Limb (tissue), 2 donors: Measurements from ENCODE around the gene AQP9.
A peak's percentile ranks its signal among the peaks of the same experiment; 100 is the strongest.
"Not testable (repeated sequence)": the region's sequence is repeated elsewhere in the genome, so short reads cannot be mapped to it uniquely, and the experiment has no call there.

Experiments used
- DNase-seq, 2 donors: peaks; one replicate each; pipeline ENCODE4 v3.0.0-alpha.2; 2016; ENCODE audit errors: extremely low spot score in 2 of 2

AQP9 gene

DNA sequence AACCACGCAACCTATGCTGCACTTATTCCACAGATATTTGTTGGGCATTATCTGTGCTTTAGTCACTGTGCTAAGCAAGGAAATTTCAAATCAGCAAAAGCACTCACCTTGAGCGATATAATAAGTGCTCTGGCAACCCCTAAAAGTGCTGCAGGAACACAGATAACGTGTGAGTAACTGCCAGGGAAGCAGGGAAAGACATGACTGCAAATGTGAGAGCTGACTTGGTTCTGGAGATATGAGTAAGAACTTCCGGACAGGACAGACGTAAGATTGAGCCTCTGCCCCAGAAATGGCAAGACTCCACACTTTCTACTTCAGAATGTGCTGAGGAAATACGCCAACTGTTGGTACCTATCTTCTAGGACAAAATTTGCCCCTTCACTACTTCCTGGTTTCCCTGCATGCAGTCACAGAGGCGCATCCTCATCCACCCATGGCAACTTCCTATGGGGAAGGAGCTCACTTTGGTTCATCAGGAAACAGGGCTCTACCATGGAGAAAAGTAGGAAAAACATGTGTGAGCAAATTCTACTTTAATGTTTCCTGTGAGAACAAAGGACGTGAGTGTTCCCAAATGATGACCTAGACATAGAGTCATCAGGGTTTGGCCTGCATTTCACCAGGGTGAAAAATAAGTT lies 41.7 kb downstream of the AQP9 start:
- no peak for DNase-seq

GRCh38 chr15:58182460-58183163 lies 44.4 kb downstream of the AQP9 start:
- peak; percentile 45 to 70 for DNase-seq

- no peak for DNase-seq
These were observed 47.3 kb downstream of the AQP9 start for GRCh38 chr15:58185439-58185838.

- no peak for DNase-seq
These were observed 51.1 kb downstream of the AQP9 start for GRCh38 chr15:58189148-58189811.

DNA sequence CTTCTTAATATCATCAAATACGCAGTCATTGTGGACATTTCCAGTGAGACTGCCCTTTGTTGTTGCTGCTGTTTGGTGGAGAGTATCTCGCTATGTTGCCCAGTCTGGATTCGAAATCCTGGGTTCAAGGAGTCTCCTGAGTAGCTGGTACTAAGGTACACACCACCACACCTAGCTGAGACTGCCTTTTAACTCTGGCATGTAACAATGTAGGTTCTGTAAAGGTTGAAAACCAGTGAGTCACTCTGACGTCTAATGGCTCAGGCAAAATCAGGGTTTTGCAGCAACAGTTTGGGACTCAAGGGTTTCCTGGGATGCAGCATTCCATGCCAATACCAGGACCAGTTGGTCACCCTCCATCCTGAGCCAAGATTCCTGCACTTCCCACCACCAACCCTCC lies 52.2 kb downstream of the AQP9 start:
- DNase-seq = no peak

DNA sequence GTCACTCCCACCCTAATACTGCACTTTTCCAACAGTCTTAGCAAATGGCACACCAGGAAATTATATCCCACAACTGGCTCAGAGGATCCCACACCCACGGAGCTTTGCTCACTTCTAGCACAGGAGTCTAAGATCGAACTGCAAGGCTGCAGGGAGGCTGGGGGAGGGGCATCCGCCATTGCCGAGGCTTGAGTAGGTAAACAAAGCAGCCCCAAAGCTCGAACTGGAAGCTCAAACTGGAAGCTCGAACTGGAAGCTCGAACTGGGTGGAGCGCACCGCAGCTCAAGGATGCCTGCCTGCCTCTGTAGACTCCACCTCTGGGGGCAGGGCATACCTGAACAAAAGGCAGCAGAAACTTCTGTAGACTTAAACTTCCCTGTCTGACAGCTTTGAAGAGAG lies 55.5 kb downstream of the AQP9 start:
- not testable (repeated sequence) for DNase-seq

GRCh38 chr15:58200739-58201138 lies 62.6 kb downstream of the AQP9 start:
- DNase-seq = no peak

DNA sequence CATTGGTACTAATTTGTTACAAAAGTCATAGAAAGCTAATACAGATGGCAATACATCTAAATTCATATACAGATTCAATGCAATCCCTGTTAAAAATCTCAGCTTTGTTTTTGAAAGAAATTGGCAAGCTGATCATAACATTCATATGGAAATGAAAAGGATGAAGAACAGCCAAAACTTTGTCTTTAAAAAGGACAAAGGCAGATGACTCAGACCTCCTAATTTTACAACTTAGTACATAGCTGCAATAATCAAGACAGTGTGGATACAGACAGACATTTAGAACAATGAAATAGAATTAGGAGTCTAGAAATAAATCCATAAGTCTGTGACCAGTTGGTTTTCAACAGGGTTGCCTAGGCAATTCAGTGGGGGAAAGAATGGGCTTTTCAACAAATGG lies 63.3 kb downstream of the AQP9 start:
- DNase-seq = no peak

- DNase-seq = peak in 1 of 2 donors; percentile 85
These were observed 65.4 kb downstream of the AQP9 start for GRCh38 chr15:58203537-58203936.

DNA sequence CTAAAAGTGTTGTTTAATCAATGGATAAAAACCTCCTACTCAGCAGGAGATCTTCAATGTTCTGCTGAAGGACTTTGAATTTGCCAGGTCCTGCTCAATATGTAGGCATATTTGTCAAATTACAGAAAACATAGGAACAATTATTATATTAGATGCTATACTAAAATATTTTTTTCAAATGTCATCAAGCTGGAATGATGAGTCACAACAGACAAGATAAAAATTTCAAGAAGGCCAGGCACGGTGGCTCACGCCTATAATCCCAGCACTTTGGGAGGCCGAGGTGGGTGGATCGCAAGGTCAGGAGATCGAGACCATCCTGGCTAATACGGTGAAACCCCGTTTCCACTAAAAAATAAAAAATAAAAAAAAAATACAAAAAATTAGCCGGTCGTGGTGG lies 68.0 kb downstream of the AQP9 start:
- DNase-seq = no peak

GRCh38 chr15:58208217-58208616 lies 70.0 kb downstream of the AQP9 start:
- not testable (repeated sequence) for DNase-seq

DNA sequence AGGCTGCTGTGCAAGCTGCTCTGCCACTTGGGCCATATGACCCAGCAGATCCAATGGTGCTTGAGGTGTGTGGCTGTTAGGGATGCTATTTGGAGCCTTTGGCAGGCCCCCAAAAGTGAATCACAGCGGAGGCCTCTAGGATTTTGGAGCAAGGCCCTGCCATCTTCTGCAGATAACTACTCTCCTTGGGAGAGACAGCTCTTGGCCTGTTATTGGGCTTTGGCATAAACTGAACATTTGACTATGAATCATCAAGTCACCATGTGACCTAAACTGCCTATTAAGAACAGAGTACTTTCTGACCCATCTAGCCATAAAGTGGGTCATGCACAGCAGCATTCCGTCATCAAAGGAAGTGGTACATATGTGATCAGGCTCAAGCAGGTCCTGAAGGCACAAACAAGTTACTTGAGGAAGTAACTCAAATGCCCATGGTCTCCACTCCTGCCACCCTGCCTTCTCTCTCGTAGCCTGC lies 70.9 kb downstream of the AQP9 start:
- not testable (repeated sequence) for DNase-seq

GRCh38 chr15:58210031-58210430 lies 71.8 kb downstream of the AQP9 start:
- not testable (repeated sequence) for DNase-seq

GRCh38 chr15:58212909-58213526 lies 74.8 kb downstream of the AQP9 start:
- DNase-seq = no peak

GRCh38 chr15:58213587-58214338 lies 75.6 kb downstream of the AQP9 start:
- DNase-seq = no peak

DNA sequence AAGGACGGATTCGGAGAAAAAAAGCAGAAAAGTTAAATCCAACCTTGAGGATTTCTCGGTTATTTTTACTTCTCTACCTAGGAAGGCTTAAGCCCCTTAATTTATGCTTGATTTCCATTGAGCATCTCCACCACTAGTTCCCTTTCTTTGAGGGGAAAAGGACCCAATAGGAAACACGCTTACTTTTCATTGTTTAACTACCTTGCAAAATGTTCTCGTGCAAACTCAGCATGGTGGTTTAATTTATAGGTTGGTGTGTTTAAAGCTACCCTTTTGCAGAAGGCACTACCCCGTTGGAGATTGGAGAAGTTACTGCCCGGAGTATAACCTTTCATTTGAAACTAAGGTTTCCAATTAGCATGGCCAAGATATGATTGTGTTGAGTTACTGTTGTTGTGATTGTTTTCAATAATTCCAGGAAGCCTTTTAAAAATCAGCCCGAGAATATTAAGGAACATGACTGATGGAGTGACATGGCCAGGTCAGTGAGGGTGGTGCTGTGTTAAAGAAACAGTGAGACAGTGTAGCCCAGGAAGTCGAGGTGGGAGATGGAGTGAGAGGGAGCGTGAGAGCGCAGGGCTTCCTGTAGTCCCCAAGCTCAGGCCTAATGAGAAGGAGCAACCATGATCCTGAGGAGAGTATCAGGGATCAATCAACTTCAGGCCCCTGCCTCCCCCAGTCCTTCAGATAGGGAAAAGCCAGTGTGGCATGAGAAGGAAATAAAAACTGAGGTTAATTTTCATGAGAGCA lies 76.6 kb downstream of the AQP9 start:
- no peak for DNase-seq

- no peak for DNase-seq
These were observed 79.3 kb downstream of the AQP9 start for GRCh38 chr15:58217460-58217859.

DNA sequence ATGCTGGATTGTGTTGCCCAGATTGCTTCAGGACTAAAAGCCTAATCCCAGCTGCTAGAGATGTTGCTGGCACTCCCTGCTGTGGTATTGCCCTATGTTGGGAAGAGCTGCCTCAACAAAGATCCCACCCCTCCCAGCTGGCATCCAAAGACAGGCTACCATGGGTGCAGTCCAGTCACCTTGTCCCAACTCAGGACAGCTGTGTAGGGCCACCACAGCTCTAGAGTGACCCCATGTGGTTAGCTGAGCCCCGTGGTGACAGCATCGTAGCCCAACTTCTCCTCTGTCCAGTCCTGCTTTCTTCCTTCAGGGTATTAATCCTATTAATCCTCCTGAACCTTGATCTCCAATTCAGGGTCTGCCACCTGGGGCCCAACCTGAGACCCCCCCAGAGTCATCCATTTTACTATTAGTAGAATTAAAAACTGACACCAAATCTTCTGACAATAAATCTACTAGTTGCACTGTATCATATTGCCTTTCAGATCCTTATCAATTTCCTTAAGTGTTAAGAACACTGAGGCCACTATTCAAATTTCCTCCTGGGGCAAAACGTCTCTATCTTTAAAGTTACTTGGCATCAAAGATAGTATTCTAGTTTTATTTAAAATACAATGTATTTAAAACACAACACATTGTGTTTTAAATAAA lies 83.5 kb downstream of the AQP9 start:
- no peak for DNase-seq

- DNase-seq = no peak
These were observed 84.5 kb downstream of the AQP9 start for GRCh38 chr15:58222679-58223078.

- no peak for DNase-seq
These were observed 85.3 kb downstream of the AQP9 start for GRCh38 chr15:58223432-58223831.
